Measurements from ENCODE around the gene RBM10. TPM values are rescaled to one million over a fixed set of nuclear protein-coding genes. Genes with fewer than 3 reads are reported as not detected.

Gene RBM10
- total and polyA plus RNA-seq, 12 donors, result 23.1 to 32.1 (median 26.8) TPM

- intact Hi-C loops (cut with DNase I), result loop anchor here in 3 of 10 donors (10.0 kb wide), 2 partner anchors 187 to 457 kb away; partner anchors contain the start of genes ELK1 (in 1 of the 3) and UXT (in 1 of the 3)
- Histone ChIP-seq H3K36me3 (peaks cover 0 to 72% (median 31%) of the 10 kb centered on the region in 9 donors), H3K27ac (no peak overlapping the region), H3K4me3 (no peak overlapping the region), H3K4me1 (peaks cover 2 to 51% (median 41%) of the 10 kb centered on the region in 9 donors), H3K27me3 (no peaks in the 10 kb centered on the region), H3K9me3 (no peaks in the 10 kb centered on the region)
- TF ChIP-seq, protein P1, sequence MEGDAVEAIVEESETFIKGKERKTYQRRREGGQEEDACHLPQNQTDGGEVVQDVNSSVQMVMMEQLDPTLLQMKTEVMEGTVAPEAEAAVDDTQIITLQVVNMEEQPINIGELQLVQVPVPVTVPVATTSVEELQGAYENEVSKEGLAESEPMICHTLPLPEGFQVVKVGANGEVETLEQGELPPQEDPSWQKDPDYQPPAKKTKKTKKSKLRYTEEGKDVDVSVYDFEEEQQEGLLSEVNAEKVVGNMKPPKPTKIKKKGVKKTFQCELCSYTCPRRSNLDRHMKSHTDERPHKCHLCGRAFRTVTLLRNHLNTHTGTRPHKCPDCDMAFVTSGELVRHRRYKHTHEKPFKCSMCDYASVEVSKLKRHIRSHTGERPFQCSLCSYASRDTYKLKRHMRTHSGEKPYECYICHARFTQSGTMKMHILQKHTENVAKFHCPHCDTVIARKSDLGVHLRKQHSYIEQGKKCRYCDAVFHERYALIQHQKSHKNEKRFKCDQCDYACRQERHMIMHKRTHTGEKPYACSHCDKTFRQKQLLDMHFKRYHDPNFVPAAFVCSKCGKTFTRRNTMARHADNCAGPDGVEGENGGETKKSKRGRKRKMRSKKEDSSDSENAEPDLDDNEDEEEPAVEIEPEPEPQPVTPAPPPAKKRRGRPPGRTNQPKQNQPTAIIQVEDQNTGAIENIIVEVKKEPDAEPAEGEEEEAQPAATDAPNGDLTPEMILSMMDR (IDR thresholded peaks at IDR 0.05), result no peak
- ATAC-seq (no peak), DNase-seq (no peak)
- 61 to 63% methylated on average over 8 to 10 of the region's 10 CpGs for WGBS, 2 donors
These were observed 53.1 kb downstream of the RBM10 start for GRCh38 chrX:47198026-47198686.

GRCh38 chrX:47198687-47199080, 53.7 kb downstream of the RBM10 start:
- Histone ChIP-seq H3K36me3 (peaks cover 0 to 77% (median 33%) of the 10 kb centered on the region in 9 donors), H3K4me3 (no peak overlapping the region), H3K27me3 (no peaks in the 10 kb centered on the region), H3K27ac (no peak overlapping the region), H3K4me1 (peaks cover 2 to 48% (median 41%) of the 10 kb centered on the region in 9 donors), H3K9me3 (no peaks in the 10 kb centered on the region)
- intact Hi-C loops (cut with DNase I), result loop anchor here in 3 of 10 donors (10.0 kb wide), 2 partner anchors 186 to 456 kb away; partner anchors contain the start of genes ELK1 (in 1 of the 3) and UXT (in 1 of the 3)
- ATAC-seq (no peak), DNase-seq (no peak)
- WGBS, 2 donors, result 51 to 74% methylated on average over 15 of the region's 15 CpGs
- TF ChIP-seq, protein P1 (IDR thresholded peaks at IDR 0.05), result no peak

GRCh38 chrX:47199286-47199685, 54.3 kb downstream of the RBM10 start:
- H3K4me1 ChIP-seq, result peaks cover 2 to 48% (median 41%) of the 10 kb centered on the region in 9 donors
- TF ChIP-seq, protein P1 (IDR thresholded peaks at IDR 0.05), result no peak
- no peak overlapping the region for H3K27ac ChIP-seq
- no peaks in the 10 kb centered on the region for H3K27me3 ChIP-seq
- no peaks in the 10 kb centered on the region for H3K9me3 ChIP-seq
- DNase-seq, result no peak
- no peak for ATAC-seq
- H3K4me3 ChIP-seq, result no peak overlapping the region
- peaks cover 0 to 83% (median 33%) of the 10 kb centered on the region in 9 donors for H3K36me3 ChIP-seq
- WGBS, 2 donors, result 91 to 92% methylated on average over 10 of the region's 10 CpGs
- intact Hi-C loops (cut with DNase I), result loop anchor here in 3 of 10 donors (10.0 kb wide), 2 partner anchors 186 to 456 kb away; partner anchors contain the start of genes ELK1 (in 1 of the 3) and UXT (in 1 of the 3)

- H3K4me3 ChIP-seq, result no peak overlapping the region
- 67 to 77% methylated on average over 9 of the region's 9 CpGs for WGBS, 2 donors
- no peak for DNase-seq
- H3K27me3 ChIP-seq, result no peaks in the 10 kb centered on the region
- peak overlapping the region in 2 of 10 donors; percentile 20 to 56 for H3K27ac ChIP-seq
- intact Hi-C loops (cut with DNase I), result no loop called here
- H3K4me1 ChIP-seq, result peaks cover 2 to 36% (median 29%) of the 10 kb centered on the region in 9 donors
- peak in 6 of 8 donors; percentile 30 to 67 (median 56) for ATAC-seq
- no peaks in the 10 kb centered on the region for H3K9me3 ChIP-seq
- H3K36me3 ChIP-seq, result peaks cover 0 to 96% (median 33%) of the 10 kb centered on the region in 9 donors
- TF ChIP-seq, protein P1 (IDR thresholded peaks at IDR 0.05), result peak in 3 of 9 donors; percentile 12 to 21 (median 12)
These were observed 55.5 kb downstream of the RBM10 start for GRCh38 chrX:47200385-47201150.
